ENCODE measurements around the gene ARHGAP10. TPM values are rescaled to one million over a fixed set of nuclear protein-coding genes. Genes with fewer than 3 reads are reported as not detected.

The ARHGAP10 gene
- total RNA-seq, 1 experiment from 2014 or later = 11.7 TPM

DNA sequence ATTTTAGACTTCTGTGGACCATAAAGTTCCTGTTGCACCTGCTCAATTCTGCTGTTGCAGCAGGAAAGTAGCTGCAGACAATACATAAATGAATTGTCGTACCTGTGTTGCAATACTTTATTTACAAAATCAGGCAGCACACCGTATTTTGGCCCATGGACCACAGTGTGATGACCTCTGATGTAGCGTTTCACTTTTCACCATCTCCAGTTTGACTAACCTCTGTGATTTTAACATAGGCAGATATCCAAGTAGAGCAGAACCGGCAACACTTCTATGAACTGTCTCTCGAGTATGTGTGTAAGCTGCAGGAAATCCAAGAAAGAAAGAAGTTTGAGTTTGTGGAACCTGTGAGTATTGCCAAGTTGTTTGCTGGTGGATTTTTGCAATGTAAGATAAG, 132.7 kb downstream of the ARHGAP10 start:
- H3K9me3 ChIP-seq (ENCODE audit: control insufficient read depth, insufficient read depth, low read depth, low read length) = no peaks in the 10 kb centered on the region
- no peaks in the 10 kb centered on the region; the same call in 1 of the 2 replicates for H3K36me3 ChIP-seq (ENCODE audit: control insufficient read depth, insufficient read depth, low read length)
- H3K4me1 ChIP-seq (ENCODE audit: control insufficient read depth, insufficient read depth, low read length) = no peaks in the 10 kb centered on the region
- no TSS peak for BruUV-seq (replicated peaks)
- in situ Hi-C loops (cut with HindIII; ENCODE audit: low pct_unique_long_range_greater_than_20kb, low sequenced_read_pairs) = no loop called here
- ATAC-seq (no peak), DNase-seq (ENCODE audit: low read depth, low spot score) (no peak)
- no peak overlapping the region for H3K27ac ChIP-seq (ENCODE audit: low read length)
- CTCF ChIA-PET = no interaction called here
- intact Hi-C loops (cut with micrococcal nuclease; ENCODE audit: unreplicated experiment) = loop anchor here (5.0 to 10.0 kb wide), 2 partner anchors 172 to 250 kb away; partner anchors contain the start of gene TMEM184C
- TF ChIP-seq, protein P1, sequence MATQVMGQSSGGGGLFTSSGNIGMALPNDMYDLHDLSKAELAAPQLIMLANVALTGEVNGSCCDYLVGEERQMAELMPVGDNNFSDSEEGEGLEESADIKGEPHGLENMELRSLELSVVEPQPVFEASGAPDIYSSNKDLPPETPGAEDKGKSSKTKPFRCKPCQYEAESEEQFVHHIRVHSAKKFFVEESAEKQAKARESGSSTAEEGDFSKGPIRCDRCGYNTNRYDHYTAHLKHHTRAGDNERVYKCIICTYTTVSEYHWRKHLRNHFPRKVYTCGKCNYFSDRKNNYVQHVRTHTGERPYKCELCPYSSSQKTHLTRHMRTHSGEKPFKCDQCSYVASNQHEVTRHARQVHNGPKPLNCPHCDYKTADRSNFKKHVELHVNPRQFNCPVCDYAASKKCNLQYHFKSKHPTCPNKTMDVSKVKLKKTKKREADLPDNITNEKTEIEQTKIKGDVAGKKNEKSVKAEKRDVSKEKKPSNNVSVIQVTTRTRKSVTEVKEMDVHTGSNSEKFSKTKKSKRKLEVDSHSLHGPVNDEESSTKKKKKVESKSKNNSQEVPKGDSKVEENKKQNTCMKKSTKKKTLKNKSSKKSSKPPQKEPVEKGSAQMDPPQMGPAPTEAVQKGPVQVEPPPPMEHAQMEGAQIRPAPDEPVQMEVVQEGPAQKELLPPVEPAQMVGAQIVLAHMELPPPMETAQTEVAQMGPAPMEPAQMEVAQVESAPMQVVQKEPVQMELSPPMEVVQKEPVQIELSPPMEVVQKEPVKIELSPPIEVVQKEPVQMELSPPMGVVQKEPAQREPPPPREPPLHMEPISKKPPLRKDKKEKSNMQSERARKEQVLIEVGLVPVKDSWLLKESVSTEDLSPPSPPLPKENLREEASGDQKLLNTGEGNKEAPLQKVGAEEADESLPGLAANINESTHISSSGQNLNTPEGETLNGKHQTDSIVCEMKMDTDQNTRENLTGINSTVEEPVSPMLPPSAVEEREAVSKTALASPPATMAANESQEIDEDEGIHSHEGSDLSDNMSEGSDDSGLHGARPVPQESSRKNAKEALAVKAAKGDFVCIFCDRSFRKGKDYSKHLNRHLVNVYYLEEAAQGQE (IDR thresholded peaks at IDR 0.05; ENCODE audit: insufficient read depth in 1 of 2, low read depth in 2 of 2, low read length in 1 of 2) = no peak
- TF ChIP-seq TCF7L2 (IDR thresholded peaks at IDR 0.05; ENCODE audit: low read depth, low read length) (no peak), SIN3A (IDR thresholded peaks at IDR 0.05; ENCODE audit: borderline replicate concordance, insufficient read depth, low read depth, low read length) (no peak), POLR2AphosphoS5 (IDR thresholded peaks at IDR 0.05; ENCODE audit: low read depth, low read length) (no peak)
- TF ChIP-seq, protein P2, sequence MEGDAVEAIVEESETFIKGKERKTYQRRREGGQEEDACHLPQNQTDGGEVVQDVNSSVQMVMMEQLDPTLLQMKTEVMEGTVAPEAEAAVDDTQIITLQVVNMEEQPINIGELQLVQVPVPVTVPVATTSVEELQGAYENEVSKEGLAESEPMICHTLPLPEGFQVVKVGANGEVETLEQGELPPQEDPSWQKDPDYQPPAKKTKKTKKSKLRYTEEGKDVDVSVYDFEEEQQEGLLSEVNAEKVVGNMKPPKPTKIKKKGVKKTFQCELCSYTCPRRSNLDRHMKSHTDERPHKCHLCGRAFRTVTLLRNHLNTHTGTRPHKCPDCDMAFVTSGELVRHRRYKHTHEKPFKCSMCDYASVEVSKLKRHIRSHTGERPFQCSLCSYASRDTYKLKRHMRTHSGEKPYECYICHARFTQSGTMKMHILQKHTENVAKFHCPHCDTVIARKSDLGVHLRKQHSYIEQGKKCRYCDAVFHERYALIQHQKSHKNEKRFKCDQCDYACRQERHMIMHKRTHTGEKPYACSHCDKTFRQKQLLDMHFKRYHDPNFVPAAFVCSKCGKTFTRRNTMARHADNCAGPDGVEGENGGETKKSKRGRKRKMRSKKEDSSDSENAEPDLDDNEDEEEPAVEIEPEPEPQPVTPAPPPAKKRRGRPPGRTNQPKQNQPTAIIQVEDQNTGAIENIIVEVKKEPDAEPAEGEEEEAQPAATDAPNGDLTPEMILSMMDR (IDR thresholded peaks at IDR 0.05) = no peak
- POLR2A ChIA-PET = no interaction called here
- no peak overlapping the region for H3K4me3 ChIP-seq (ENCODE audit: low read depth in 2 of 2, low read length in 2 of 2)
- H3K27me3 ChIP-seq (ENCODE audit: control insufficient read depth, insufficient read depth, low read length) = no peaks in the 10 kb centered on the region

DNA sequence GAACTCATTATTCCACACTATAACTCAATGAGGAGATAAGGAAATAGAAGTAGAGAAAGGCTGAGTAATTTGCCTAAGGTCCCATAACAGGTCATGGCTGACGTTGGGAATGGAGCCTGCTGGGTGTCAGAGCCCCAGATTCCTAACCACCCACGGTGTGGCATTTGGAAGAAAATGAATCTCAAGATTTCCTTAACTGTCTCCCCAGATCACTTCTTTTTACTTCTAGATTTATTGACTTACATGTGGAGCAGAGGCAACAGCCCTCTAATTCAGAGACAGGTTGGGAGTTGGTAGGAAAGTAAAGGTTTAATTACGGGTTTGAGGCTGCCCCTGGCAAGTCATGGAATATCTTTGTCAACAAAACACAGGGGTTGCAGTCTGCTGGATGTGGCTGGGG, 134.0 kb downstream of the ARHGAP10 start:
- in situ Hi-C loops (cut with HindIII; ENCODE audit: low pct_unique_long_range_greater_than_20kb, low sequenced_read_pairs) = no loop called here
- Histone ChIP-seq H3K4me3 (ENCODE audit: low read depth in 2 of 2, low read length in 2 of 2) (no peak overlapping the region), H3K27me3 (ENCODE audit: control insufficient read depth, insufficient read depth, low read length) (no peaks in the 10 kb centered on the region), H3K36me3 (ENCODE audit: control insufficient read depth, insufficient read depth, low read length) (no peaks in the 10 kb centered on the region; the same call in 1 of the 2 replicates), H3K4me1 (ENCODE audit: control insufficient read depth, insufficient read depth, low read length) (no peaks in the 10 kb centered on the region), H3K27ac (ENCODE audit: low read length) (no peak overlapping the region), H3K9me3 (ENCODE audit: control insufficient read depth, insufficient read depth, low read depth, low read length) (no peaks in the 10 kb centered on the region)
- DNase-seq (ENCODE audit: low read depth, low spot score) (no peak), ATAC-seq (no peak)
- ChIA-PET CTCF (no interaction called here), POLR2A (no interaction called here)
- intact Hi-C loops (cut with micrococcal nuclease; ENCODE audit: unreplicated experiment) = loop anchor here (1.0 to 10.0 kb wide), 3 partner anchors 158 to 251 kb away; partner anchors contain the start of gene TMEM184C
- TF ChIP-seq POLR2AphosphoS5 (IDR thresholded peaks at IDR 0.05; ENCODE audit: low read depth, low read length) = no peak
- no peak for TF ChIP-seq TCF7L2 (IDR thresholded peaks at IDR 0.05; ENCODE audit: low read depth, low read length)
- TF ChIP-seq, protein P2 (IDR thresholded peaks at IDR 0.05) = no peak
- TF ChIP-seq, protein P1 (IDR thresholded peaks at IDR 0.05; ENCODE audit: insufficient read depth in 1 of 2, low read depth in 2 of 2, low read length in 1 of 2) = no peak
- no peak for TF ChIP-seq SIN3A (IDR thresholded peaks at IDR 0.05; ENCODE audit: borderline replicate concordance, insufficient read depth, low read depth, low read length)
- no TSS peak for BruUV-seq (replicated peaks)

Data from Panc1 (cell line).